Activated naive CD8-positive, alpha-beta T cell treated with anti-CD3 and anti-CD28 coated beads, Interleukin-2, amount 10 ng/mL, durations not matched to agents 7 days and 5 days (primary cell): ENCODE results near the gene STRBP. TPM values are rescaled to one million over a fixed set of nuclear protein-coding genes. Genes with fewer than 3 reads are reported as not detected.
"Not testable (repeated sequence)": the region's sequence is repeated elsewhere in the genome, so short reads cannot be mapped to it uniquely, and the experiment has no call there.

Source experiments
- ATAC-seq: fragments of 150-1000 bp; cut with Tn5 transposase; one replicate; pipeline ENCODE4 v1.10.0; 2021; ENCODE audit warnings: low read depth, moderate library complexity
- POLR2A ChIA-PET: fragments of 350-600 bp; sonication (Branson Sonifier 250); formaldehyde crosslinking; loops from one replicate; lab custom pipeline; 2021; ENCODE audit warnings: antibody characterized with exemption; lab: Charles Lee
- DNase-seq: peaks from one replicate; pipeline ENCODE4 v3.0.0; 2021
- H3K27ac Mint-ChIP-seq: one replicate; pipeline ENCODE4 v1.8.0; 2022; ENCODE audit warnings: mild to moderate bottlenecking, mixed read lengths
- H3K27me3 Mint-ChIP-seq: one replicate; pipeline ENCODE4 v1.8.0; 2022; ENCODE audit warnings: mild to moderate bottlenecking, moderate library complexity, mixed read lengths
- H3K36me3 Mint-ChIP-seq: one replicate; pipeline ENCODE4 v1.8.0; 2021; ENCODE audit warnings: mild to moderate bottlenecking, mixed read lengths
- H3K4me1 Mint-ChIP-seq: one replicate; pipeline ENCODE4 v1.8.0; 2021; ENCODE audit warnings: mixed read lengths
- H3K4me3 Mint-ChIP-seq: one replicate; pipeline ENCODE4 v1.8.0; 2022; ENCODE audit warnings: mild to moderate bottlenecking, moderate library complexity, mixed read lengths
- H3K9me3 Mint-ChIP-seq: one replicate; pipeline ENCODE4 v1.8.0; 2021; ENCODE audit warnings: mixed read lengths
- total RNA-seq, 2 experiments: library from RNA; stranded (reverse); gene quantifications; one replicate each; pipeline ENCODE4 v1.2.3, GENCODE V29; 2021

The STRBP gene
- 10 to 100 TPM; 30.3 to 31.0 TPM for total RNA-seq

DNA sequence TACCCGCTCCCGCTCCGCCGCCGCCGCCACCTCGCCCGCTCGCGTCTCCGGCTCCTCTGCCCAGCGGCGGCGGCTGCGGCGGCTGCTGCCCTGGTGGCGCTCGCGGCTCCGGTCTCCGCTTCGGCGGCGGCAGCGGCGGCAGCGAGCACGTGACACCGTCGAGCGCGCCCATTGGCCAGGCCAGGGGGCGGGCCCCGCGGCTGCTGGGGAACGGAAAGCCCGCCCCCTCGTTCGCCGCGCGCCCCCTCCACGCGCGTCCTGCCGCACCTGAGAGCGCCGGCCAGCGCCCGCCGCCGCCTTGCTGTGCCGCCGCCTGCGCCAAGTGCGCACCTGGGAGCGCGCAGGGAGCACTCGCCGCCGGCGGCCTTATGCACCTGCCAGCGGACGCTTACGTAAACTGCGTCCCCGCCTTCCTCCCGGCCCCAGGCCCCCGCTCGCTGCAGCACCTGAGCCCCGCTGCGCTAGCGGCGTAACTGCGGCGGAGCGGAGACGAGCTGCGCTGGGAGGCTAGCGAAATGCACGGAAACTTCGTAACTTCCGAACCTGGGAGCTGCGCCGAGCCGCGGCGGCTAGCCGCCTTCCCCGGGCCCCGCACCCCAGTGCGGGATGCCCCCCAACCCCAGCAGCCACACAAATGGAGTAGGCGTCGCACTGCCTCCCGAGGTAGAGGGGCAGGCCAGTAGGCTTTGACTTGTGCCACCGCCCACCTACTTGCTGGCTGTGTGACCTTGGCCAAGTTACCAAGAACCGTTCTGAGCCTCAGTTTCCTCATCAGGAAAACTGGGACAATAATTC lies at the start of gene STRBP:
STRBP (minus strand) TSS at position 122 of the 795 bp plus-strand sequence. CDS start 84,452 bp downstream, outside the sequence.
- Mint-ChIP-seq H3K9me3 (no peaks in the 10 kb centered on the region), H3K27ac (peak within 1 kb of the TSS; percentile 74), H3K27me3 (peaks cover 7% of the 10 kb centered on the region), H3K4me1 (peaks cover 25% of the 10 kb centered on the region), H3K4me3 (peak within 1 kb of the TSS; percentile 86), H3K36me3 (peaks cover 8% of the 10 kb centered on the region)
- POLR2A ChIA-PET = interaction anchor here (0.6 to 1.0 kb wide), 4 partner anchors 24 to 127 kb away, joined by 3 to 7 read pairs (median 4); no protein-coding TSS in a partner anchor
- peak; percentile 97 for DNase-seq
- peak; percentile 93 for ATAC-seq

DNA sequence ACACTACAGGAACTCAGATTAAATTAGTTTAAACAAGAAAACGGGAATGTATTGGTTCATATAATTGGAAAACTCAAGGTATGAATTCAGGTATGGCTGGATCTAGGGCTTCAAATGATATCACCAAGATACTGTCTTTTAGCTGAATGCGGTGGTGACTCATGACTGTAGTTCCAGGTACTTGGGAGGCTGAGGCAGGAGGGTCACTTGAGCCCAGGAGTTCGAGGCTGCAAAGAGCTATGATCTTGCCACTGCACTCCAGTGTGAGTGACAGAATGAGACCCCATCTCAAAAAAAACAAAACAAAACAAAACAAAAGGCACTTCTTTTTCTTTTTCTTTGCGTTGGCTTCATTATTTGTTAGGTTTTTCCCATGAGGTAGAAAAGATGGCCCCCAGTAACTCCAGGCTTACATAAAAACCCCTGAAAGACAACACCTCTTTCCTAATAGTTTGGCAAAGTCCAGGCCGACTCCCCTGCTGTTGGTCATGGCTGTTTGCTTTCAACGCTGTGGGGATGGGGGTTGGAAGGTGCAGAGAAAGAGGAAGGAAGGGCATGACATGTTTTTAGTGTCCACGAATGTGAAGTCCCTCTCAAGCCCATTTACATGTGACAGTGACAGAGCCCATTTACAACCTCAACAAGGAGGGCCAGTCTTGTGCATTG lies 47.8 kb upstream of the STRBP start:
- H3K4me3 Mint-ChIP-seq = no peak overlapping the region
- H3K36me3 Mint-ChIP-seq = no peaks in the 10 kb centered on the region
- no peaks in the 10 kb centered on the region for H3K9me3 Mint-ChIP-seq
- POLR2A ChIA-PET = interaction anchor here (1.3 to 1.7 kb wide), 2 partner anchors 11 to 23 kb away, joined by 4 to 5 read pairs; no protein-coding TSS in a partner anchor
- peaks cover 8% of the 10 kb centered on the region for H3K4me1 Mint-ChIP-seq
- H3K27me3 Mint-ChIP-seq = peaks cover 4% of the 10 kb centered on the region
- ATAC-seq = no peak
- H3K27ac Mint-ChIP-seq = no peak overlapping the region
- no peak for DNase-seq

DNA sequence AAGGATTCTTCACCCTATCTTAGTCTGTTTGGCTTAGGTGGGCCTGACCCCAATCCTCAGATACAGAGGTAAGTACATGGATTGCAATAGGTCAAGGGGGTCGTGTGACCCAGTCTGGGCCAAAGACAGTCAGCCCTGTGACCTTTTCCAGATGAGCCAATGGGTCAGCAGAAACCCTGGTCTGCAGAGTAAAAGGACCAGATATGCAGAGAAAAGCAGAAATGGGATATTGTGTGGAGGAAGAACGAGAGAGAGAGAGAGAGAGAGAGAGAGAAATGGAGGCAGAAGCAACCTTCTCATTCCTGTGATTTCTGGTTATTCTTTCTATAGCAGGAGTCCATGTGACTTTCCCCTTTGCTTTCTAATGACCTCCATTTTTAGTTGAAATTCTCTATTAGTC lies 47.2 kb upstream of the STRBP start:
- no peak for DNase-seq
- no peaks in the 10 kb centered on the region for H3K36me3 Mint-ChIP-seq
- H3K4me3 Mint-ChIP-seq = no peak overlapping the region
- ATAC-seq = no peak
- H3K27me3 Mint-ChIP-seq = peaks cover 4% of the 10 kb centered on the region
- H3K27ac Mint-ChIP-seq = no peak overlapping the region
- H3K9me3 Mint-ChIP-seq = no peaks in the 10 kb centered on the region
- POLR2A ChIA-PET = no interaction called here
- H3K4me1 Mint-ChIP-seq = peaks cover 6% of the 10 kb centered on the region

DNA sequence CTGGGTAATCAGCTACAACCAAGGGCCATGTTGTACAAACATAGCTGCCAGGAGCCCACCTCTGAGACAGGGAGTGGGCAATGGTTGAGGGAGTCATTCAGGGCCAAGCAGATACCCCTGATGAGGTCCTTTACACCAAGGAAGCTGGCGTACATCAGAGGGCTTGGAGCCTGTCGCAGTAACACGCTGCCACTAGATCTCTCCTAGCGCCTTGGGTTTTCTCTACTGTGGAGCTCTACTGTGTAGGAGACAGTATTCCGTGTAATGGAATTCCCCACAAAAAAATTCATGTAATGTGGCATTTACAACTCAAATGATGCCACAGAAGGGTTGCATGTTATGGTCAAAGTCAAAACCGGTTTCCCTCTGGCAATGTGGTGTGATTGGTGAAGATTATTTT lies 46.2 kb upstream of the STRBP start:
- H3K27ac Mint-ChIP-seq = no peak overlapping the region
- H3K27me3 Mint-ChIP-seq = peaks cover 4% of the 10 kb centered on the region
- POLR2A ChIA-PET = interaction anchor here (0.8 kb wide), 1 partner anchor 8 kb away, joined by 3 read pairs; no protein-coding TSS in a partner anchor
- H3K36me3 Mint-ChIP-seq = no peaks in the 10 kb centered on the region
- peaks cover 2% of the 10 kb centered on the region for H3K4me1 Mint-ChIP-seq
- DNase-seq (no peak), ATAC-seq (no peak)
- no peaks in the 10 kb centered on the region for H3K9me3 Mint-ChIP-seq
- no peak overlapping the region for H3K4me3 Mint-ChIP-seq

DNA sequence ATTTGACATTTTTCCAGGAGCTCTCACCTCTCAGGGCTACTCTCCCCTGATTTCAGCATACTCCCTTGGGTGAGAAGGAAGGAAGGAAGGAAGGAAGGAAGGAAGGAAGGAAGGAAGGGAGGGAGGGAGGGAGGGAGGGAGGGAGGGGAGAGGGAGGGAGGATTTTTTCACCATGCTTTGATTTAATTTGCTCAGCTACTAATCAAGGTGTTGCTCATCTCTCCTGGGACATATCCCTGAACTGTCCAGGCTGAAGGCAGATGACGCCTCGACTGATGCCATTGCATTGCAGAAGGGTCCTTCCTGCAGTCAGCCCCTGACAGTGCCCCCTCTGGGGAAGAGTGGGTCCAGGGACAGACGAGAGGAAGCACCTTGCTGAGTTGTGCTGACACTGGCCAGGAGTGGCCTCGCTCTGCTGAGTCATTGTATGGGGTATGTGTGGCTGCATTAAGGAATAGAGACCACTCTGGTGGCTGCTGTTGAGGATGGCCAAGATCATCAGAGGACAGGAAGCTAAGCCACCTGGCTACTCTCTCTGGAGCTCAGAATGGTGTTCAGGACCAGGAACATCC lies 44.0 kb upstream of the STRBP start:
- POLR2A ChIA-PET = interaction anchor here (1.4 kb wide), 1 partner anchor 11 kb away, joined by 5 read pairs; no protein-coding TSS in a partner anchor
- H3K27me3 Mint-ChIP-seq = peaks cover 4% of the 10 kb centered on the region
- DNase-seq = no peak
- no peaks in the 10 kb centered on the region for H3K36me3 Mint-ChIP-seq
- no peaks in the 10 kb centered on the region for H3K4me1 Mint-ChIP-seq
- no peak for ATAC-seq
- no peak overlapping the region for H3K27ac Mint-ChIP-seq
- no peak overlapping the region for H3K4me3 Mint-ChIP-seq
- no peaks in the 10 kb centered on the region for H3K9me3 Mint-ChIP-seq

DNA sequence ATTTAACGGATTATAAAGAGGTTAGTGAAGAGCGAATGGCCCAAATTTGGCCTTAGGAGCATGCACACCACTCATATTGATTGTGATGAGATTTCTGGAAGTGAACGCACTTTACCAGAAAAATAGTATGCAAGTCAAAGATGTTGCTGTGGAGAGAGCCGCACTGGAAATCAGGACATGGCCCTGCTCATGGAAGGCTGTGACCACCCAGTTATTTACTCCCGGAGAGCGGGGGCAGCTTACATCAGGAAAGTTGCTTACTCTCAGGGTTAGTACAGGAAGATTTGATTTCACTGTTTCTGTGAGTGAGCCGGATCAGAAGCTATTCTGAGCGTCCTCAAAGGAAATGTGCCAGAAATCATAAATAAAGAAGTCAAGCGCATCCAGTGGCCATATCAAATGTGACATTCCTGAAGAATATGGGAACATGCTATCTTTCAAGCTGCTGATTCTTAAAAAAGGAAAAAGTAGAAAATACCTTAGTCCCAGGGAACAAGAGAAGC lies 42.9 kb upstream of the STRBP start:
- H3K4me3 Mint-ChIP-seq = no peak overlapping the region
- ATAC-seq (no peak), DNase-seq (no peak)
- POLR2A ChIA-PET = no interaction called here
- no peaks in the 10 kb centered on the region for H3K9me3 Mint-ChIP-seq
- no peak overlapping the region for H3K27ac Mint-ChIP-seq
- H3K4me1 Mint-ChIP-seq = no peaks in the 10 kb centered on the region
- peaks cover 4% of the 10 kb centered on the region for H3K27me3 Mint-ChIP-seq
- H3K36me3 Mint-ChIP-seq = no peaks in the 10 kb centered on the region

DNA sequence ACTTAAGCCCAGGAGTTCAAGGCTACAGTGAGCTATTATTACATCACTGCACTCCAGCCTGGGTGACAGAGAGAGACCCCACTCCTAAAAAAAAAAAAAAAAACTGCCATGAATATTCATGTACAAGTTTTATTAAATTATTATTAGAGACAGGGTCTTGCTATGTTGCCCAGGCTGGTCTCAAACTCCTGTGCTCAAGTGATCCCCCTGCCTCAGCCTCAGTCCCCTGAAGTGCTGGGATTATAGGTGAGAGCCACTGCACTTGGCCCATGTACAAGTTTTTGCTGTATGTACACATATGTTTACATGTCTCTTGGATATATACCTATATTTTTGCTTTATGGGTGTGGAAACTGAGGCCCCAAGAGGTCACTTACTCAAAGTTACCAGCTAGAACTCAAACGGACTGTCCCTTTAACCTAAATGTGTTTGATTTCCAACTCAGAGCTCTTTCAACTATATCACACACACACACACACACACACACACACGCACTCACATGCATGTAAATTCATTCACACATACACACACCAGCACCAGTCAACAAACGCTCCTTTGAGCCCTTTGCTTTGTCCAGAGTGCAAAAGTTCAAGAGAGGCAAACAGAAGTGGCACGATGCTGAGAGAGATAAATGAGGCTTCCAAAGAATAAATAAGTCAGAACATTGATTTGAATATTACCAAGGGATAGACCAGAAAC lies 42.3 kb upstream of the STRBP start:
- Mint-ChIP-seq H3K4me3 (no peak overlapping the region), H3K27ac (no peak overlapping the region), H3K36me3 (no peaks in the 10 kb centered on the region), H3K9me3 (no peaks in the 10 kb centered on the region), H3K4me1 (no peaks in the 10 kb centered on the region), H3K27me3 (peaks cover 4% of the 10 kb centered on the region)
- POLR2A ChIA-PET = no interaction called here
- no peak for ATAC-seq
- no peak for DNase-seq

DNA sequence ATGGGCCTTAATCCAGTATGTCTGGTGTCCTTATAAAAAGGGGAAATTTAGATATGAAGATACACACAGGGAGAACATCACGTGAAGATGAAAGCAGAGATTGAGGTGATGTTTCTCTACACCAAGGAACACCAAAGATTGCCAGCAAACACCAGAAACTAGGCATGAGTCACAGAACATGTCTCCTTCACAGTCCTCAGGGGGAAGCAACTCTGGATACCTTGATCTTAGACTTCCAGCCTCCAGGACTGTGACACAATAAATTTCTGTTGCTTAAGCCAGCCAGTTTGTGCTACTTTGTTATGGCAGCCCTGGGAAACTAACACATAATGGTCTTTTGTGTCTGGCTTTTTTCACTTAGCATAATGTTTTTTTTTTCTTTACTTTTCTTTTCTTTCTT lies 41.2 kb upstream of the STRBP start:
- peaks cover 6% of the 10 kb centered on the region for H3K4me1 Mint-ChIP-seq
- ATAC-seq = no peak
- H3K27ac Mint-ChIP-seq = no peak overlapping the region
- H3K36me3 Mint-ChIP-seq = no peaks in the 10 kb centered on the region
- no peak overlapping the region for H3K4me3 Mint-ChIP-seq
- POLR2A ChIA-PET = no interaction called here
- H3K9me3 Mint-ChIP-seq = no peaks in the 10 kb centered on the region
- DNase-seq = no peak
- peaks cover 4% of the 10 kb centered on the region for H3K27me3 Mint-ChIP-seq

DNA sequence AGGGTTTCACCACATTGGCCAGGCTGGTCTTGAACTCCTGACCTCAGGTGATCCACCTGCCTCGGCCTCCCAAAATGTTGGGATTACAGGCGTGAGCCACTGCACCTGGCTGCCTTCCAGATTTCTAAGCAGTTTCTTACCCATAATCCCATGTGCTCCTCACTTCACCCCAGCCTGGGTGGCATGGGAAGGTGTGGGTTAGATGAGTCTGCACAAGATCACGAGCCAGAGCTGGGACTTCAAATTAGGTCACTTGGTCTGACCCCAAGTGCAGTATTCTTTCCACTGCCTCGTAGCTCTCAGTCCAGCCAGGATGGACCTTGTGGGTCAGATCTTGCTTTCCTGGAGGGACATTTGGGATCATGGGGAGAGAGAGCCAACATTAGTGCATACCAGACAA lies 37.5 kb upstream of the STRBP start:
- no peaks in the 10 kb centered on the region for H3K36me3 Mint-ChIP-seq
- H3K4me3 Mint-ChIP-seq = no peak overlapping the region
- POLR2A ChIA-PET = interaction anchor here (1.4 to 1.5 kb wide), 2 partner anchors 11 to 17 kb away, joined by 5 to 16 read pairs; no protein-coding TSS in a partner anchor
- H3K27ac Mint-ChIP-seq = no peak overlapping the region
- no peak for ATAC-seq
- H3K9me3 Mint-ChIP-seq = no peaks in the 10 kb centered on the region
- no peaks in the 10 kb centered on the region for H3K27me3 Mint-ChIP-seq
- H3K4me1 Mint-ChIP-seq = peaks cover 20% of the 10 kb centered on the region
- DNase-seq = no peak

DNA sequence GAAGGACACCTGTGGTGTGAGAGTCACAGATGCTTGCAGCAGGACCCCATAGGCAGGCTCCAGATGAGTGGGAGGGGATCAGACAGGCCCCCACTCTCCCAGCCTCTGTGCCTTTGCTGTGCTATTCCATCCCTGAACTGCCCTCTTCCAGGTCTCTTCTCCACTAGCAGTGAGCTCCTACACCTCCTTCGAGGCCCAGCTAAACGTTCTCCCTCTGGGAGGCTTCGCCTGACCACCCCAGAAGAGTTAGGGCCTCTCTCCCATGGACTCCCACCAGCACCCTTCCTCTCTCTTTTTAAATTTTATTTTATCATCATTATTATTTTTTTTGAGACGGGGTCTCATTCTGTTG lies 35.9 kb upstream of the STRBP start:
- Mint-ChIP-seq H3K4me1 (peaks cover 20% of the 10 kb centered on the region), H3K4me3 (peak overlapping the region; percentile 71), H3K9me3 (no peaks in the 10 kb centered on the region), H3K36me3 (no peaks in the 10 kb centered on the region), H3K27me3 (no peaks in the 10 kb centered on the region), H3K27ac (peak overlapping the region; percentile 84)
- no peak for DNase-seq
- POLR2A ChIA-PET = interaction anchor here (1.5 kb wide), 1 partner anchor 19 kb away, joined by 16 read pairs; no protein-coding TSS in a partner anchor
- ATAC-seq = no peak

DNA sequence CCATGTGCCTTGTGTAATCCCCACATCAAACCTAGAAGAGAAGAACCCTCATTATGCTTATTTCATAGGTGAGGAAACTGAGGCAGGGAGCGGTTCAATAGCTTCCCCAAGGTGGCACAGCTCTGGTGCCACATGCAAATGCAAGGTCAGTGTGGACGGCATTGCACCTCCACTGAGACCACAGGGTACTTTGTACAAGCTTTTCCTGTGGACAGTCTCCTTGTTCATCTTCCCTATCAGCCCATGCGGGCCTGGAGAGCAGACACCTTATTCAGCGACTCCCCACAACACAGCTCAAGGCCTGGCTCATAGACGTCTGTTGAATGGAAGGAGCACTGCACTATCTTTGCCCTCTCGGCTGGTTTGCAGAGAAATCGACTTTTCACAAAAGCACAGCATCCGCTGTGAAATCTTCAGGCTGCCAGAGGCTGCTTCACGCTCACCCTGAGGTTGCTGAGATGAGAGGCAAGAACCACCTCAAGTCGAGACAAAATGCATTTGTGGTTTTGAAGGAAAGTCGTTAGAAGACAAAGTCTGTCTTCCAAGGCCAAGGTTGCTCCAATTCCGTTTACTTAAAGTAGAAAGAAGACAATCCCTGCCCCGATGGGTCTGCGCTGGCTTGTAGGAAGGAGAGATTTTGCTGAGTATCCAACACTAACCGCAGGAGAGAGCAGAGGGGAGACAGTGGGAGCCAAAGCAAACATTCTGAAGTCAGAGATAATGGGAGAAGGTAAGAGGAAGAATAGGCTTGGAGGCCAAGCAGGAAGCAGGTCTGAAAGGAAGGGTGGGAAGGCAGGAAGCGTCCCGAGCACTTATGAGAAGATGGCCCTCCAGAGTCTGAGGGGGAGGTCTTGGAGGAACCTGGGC lies 34.2 kb upstream of the STRBP start:
- POLR2A ChIA-PET = no interaction called here
- ATAC-seq (peak; percentile 27), DNase-seq (no peak)
- Mint-ChIP-seq H3K27ac (peak overlapping the region; percentile 65), H3K36me3 (no peaks in the 10 kb centered on the region), H3K4me1 (peaks cover 20% of the 10 kb centered on the region), H3K4me3 (peak overlapping the region; percentile 29), H3K9me3 (no peaks in the 10 kb centered on the region), H3K27me3 (no peaks in the 10 kb centered on the region)

DNA sequence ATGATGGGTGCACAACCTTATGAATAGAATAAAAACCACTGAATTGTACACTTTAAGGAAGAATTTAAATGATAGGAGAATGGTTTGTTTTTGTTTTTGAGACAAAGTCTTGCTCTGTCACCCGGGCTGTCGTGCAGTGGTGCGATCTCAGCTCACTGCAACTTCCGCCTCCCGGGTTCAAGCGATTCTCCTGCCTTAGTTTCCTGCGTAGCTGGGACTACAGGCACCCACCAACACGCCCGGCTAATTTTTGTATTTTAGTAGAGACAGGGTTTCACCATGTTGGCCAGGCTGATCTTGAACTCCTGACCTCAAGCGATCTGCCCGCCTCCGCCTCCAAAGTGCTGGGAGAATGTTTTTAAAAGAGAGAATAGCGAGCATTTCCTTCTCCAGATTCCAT lies 33.5 kb upstream of the STRBP start:
- H3K36me3 Mint-ChIP-seq, H3K27ac Mint-ChIP-seq: not testable (repeated sequence)
- H3K4me1 Mint-ChIP-seq = peaks cover 20% of the 10 kb centered on the region

More for the DNA sequence above, 33.5 kb upstream of the STRBP start:
- H3K9me3 Mint-ChIP-seq, H3K27me3 Mint-ChIP-seq, ATAC-seq, H3K4me3 Mint-ChIP-seq, DNase-seq, POLR2A ChIA-PET: not testable (repeated sequence)
